Measurements from ENCODE around the gene KIF3C. TPM values are rescaled to one million over a fixed set of nuclear protein-coding genes. Genes with fewer than 3 reads are reported as not detected.

Gene KIF3C
- total and polyA plus RNA-seq, 10 of the 15 experiments (the other 5 are each of a cell fraction or from before 2014, with no cell fraction given): 0.10 to 0.63 (median 0.46) TPM

DNA sequence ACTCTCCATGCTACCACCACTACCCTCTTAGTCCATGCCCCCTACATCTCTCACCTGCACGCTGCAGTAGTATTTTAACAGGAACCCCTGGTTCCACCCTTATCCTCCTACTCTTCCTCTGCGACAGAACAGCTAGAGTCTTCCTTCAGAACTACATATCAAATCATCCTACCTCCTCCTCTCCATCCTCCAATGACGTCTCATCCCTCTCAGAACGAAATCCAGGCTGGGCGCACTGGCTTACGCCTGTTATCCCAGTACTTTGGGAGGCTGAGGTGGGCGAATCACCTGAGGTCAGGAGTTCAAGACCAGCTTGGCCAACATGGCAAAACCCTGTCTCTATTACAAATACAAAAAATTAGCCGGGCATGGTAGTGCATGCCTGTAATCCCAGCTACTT, 10.3 kb upstream of the KIF3C start (continued):
- TF ChIP-seq ZNF384 (IDR thresholded peaks at IDR 0.05; ENCODE audit: borderline replicate concordance, low read depth, low read length) (no peak), SUZ12 (IDR thresholded peaks at IDR 0.05; ENCODE audit: unreplicated experiment) (no peak), NR2C1 (IDR thresholded peaks at IDR 0.05) (no peak), SPI1 (IDR thresholded peaks at IDR 0.05; ENCODE audit: borderline replicate concordance, insufficient read depth, low read depth, low read length) (no peak), NR2C2 (IDR thresholded peaks at IDR 0.05; ENCODE audit: borderline replicate concordance, control insufficient read depth, insufficient read length, low read depth) (no peak)
- TF ChIP-seq, protein P1, sequence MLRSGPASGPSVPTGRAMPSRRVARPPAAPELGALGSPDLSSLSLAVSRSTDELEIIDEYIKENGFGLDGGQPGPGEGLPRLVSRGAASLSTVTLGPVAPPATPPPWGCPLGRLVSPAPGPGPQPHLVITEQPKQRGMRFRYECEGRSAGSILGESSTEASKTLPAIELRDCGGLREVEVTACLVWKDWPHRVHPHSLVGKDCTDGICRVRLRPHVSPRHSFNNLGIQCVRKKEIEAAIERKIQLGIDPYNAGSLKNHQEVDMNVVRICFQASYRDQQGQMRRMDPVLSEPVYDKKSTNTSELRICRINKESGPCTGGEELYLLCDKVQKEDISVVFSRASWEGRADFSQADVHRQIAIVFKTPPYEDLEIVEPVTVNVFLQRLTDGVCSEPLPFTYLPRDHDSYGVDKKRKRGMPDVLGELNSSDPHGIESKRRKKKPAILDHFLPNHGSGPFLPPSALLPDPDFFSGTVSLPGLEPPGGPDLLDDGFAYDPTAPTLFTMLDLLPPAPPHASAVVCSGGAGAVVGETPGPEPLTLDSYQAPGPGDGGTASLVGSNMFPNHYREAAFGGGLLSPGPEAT (IDR thresholded peaks at IDR 0.05; ENCODE audit: low read depth): no peak

DNA sequence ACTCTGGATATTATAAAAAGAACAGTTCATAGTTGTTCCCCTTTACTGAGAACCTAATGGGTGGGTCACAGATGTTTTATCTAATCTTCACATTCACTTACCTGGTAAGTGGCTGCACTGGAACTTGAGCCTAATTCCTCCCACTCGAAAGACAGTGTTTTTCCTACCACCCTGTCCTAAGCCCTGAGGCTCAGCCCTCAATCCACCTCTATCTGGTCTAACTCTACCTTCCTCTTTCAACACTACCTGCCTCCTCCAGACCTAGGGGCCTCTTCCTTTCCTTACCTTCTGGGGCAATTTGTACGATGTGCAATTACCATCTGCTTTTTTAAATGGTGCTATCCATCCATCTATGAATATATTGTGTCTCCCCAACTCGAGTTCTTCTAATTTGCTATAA, 9.7 kb upstream of the KIF3C start:
- no TSS peak for BruUV-seq (replicated peaks)
- Histone ChIP-seq H3K4me3 (no peak overlapping the region), H3K9ac (ENCODE audit: control insufficient read depth, insufficient read depth, low read length) (no peak overlapping the region), H4K20me1 (ENCODE audit: control insufficient read depth, insufficient read depth) (no peaks in the 10 kb centered on the region), H3K4me2 (ENCODE audit: control insufficient read depth, insufficient read depth) (no peak overlapping the region), H3K9me3 (replicated peaks; ENCODE audit: control insufficient read depth, insufficient read depth, low read length) (no peaks in the 10 kb centered on the region), H3K27ac (ENCODE audit: control insufficient read depth, insufficient read depth) (no peak overlapping the region), H3K79me2 (ENCODE audit: control insufficient read depth, insufficient read depth, low read length) (no peaks in the 10 kb centered on the region), H2AFZ (ENCODE audit: control insufficient read depth, low read depth, low read length) (no peak overlapping the region), H3K27me3 (replicated peaks in 1 of 2; ENCODE audit: control insufficient read depth in 2 of 2, insufficient read depth in 2 of 2, low read length in 1 of 2) (no peaks in the 10 kb centered on the region), H3K36me3 (ENCODE audit: control insufficient read depth in 2 of 2, insufficient read depth in 2 of 2, low read length in 1 of 2) (no peaks in the 10 kb centered on the region), H3K4me1 (ENCODE audit: control insufficient read depth, insufficient read depth, low read length) (no peaks in the 10 kb centered on the region)
- intact Hi-C loops (cut with micrococcal nuclease; ENCODE audit: unreplicated experiment) (loop anchor here (1.0 to 10.0 kb wide), 4 partner anchors 93 to 340 kb away; no protein-coding TSS in a partner anchor), in situ Hi-C loops (cut with MboI) (loop anchor here (5.0 kb wide), 1 partner anchor 155 kb away; no protein-coding TSS in a partner anchor)
- ChIA-PET POLR2A (no interaction called here), RAD21 (ENCODE audit: unreplicated experiment) (interaction anchor here (0.6 to 1.6 kb wide), 22 partner anchors 10 to 385 kb away, joined by 3 to 17 read pairs (median 4); partner anchors contain the start of genes KIF3C and RAB10), CTCF (interaction anchor here (0.6 to 2.3 kb wide), 47 partner anchors 8 to 385 kb away, joined by 3 to 84 read pairs (median 4); partner anchors contain the start of genes KIF3C and RAB10), SMC1A (ENCODE audit: uncharacterized antibody, unreplicated experiment) (interaction anchor here (0.7 to 2.9 kb wide), 24 partner anchors 8 to 586 kb away, joined by 3 to 57 read pairs (median 3); partner anchors contain the start of gene RAB10)
- WGBS (ENCODE audit: insufficient coverage, insufficient replicate concordance, low lambda C conversion rate, missing lambda C conversion rate): 56% methylated on average over 3 of the region's 3 CpGs
- FAIRE-seq: no peak
- TF ChIP-seq, protein P2, sequence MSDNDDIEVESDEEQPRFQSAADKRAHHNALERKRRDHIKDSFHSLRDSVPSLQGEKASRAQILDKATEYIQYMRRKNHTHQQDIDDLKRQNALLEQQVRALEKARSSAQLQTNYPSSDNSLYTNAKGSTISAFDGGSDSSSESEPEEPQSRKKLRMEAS (IDR thresholded peaks at IDR 0.05; ENCODE audit: low read depth, low read length): no peak
- no peak for TF ChIP-seq ESRRA (IDR thresholded peaks at IDR 0.05; ENCODE audit: low read length)
- TF ChIP-seq STAT3 (IDR thresholded peaks at IDR 0.05; ENCODE audit: low read depth, low read length): no peak
- DNase-seq (ENCODE audit: low read depth, low spot score): no peak
- peak; percentile 50 for ATAC-seq

All from GM12878 (cell line).